GM19025 (cell line): ENCODE results near the gene PAQR4.
"Not testable (repeated sequence)": the region's sequence is repeated elsewhere in the genome, so short reads cannot be mapped to it uniquely, and the experiment has no call there.

Experiments
- ATAC-seq: cut with Tn5 transposase; IDR thresholded peaks from one replicate; pipeline ENCODE4 v1.9.1; 2021; ENCODE audit warnings: mild to moderate bottlenecking, low read depth, moderate library complexity; ENCODE audit not compliant: unreplicated experiment

The PAQR4 gene

GRCh38 chr16:2968738-2969544 is at the start of gene PAQR4:
Gene PAQR4 (plus strand): TSS chr16:2969348. CDS start chr16:2969675, 327 bp downstream.
- peak; percentile 77 for ATAC-seq

DNA sequence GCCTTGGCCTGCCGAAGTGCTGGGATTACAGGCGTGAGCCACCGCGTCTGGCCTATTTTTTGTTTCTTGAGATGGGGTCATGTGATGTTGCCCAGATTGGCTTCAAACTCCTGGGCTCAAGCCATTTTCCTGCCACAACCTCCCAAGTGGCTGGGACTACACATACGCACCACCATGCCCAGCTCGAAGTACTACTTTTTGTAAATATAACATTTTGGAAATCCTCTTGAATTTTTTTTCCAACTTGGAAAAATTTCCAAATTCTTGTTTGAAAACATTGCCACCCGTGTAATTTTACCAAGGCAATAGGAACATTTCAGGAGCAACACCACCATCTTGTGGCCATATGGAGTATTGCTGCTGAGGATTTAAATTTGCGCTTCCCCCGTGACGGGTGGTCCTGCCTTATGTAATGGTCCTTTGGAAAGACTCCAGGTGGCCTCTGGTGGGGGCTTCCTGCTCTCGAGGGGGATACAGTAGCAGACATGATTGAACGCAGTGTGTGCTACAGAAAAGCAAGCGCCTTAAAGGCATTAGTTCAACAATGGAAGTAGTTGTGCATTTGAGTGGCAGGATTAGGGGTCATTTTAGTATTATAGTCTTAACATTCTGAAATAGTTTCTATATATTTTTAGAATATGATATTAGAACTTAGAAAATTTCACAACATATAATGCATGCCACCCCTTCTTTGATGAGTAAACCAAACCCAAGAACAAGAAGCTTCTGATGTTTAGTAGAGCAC is 49.5 kb upstream of the PAQR4 start:
- no peak for ATAC-seq

- ATAC-seq: no peak
These were observed 45.7 kb upstream of the PAQR4 start for GRCh38 chr16:2923481-2923880.

GRCh38 chr16:2924901-2925755 is 44.0 kb upstream of the PAQR4 start:
- no peak for ATAC-seq

GRCh38 chr16:2925951-2926649 is 43.0 kb upstream of the PAQR4 start:
- ATAC-seq: no peak

DNA sequence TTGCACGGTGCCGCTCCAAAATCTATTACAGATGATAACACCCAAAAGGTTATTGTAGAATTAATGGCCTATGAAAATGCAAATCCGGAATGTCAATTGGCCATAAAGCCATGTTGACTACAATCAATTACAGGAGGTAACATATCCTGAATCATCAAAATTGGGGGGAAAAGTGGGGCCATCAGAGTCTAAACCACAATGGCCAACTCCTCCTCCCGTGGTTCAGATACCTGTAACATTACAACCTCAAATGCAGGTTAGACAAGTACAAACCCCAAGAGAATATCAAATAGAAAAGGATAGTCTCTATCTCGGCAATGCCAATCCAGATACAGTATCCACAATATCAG is 42.5 kb upstream of the PAQR4 start:
- no peak for ATAC-seq

- no peak for ATAC-seq
These were observed 42.0 kb upstream of the PAQR4 start for GRCh38 chr16:2927010-2927646.

DNA sequence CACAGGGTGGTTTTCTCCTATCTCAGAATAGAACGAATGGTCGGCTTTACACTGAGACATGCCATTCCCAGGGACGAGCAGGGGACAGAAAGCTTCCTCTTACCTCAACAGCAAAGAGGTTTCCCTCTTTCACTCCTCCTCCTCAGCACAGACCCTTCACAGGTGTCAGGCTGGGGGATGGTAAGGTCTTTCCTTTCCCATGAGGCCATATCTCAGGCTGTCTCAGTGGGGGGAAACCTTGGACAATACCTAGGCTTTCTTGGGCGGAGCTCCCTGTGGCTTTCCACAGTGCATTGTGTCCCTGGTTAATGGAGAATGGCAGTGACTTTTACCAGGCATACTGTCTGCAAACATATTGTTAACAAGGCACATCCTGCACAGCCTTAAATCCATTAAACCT is 41.0 kb upstream of the PAQR4 start:
- not testable (repeated sequence) for ATAC-seq

DNA sequence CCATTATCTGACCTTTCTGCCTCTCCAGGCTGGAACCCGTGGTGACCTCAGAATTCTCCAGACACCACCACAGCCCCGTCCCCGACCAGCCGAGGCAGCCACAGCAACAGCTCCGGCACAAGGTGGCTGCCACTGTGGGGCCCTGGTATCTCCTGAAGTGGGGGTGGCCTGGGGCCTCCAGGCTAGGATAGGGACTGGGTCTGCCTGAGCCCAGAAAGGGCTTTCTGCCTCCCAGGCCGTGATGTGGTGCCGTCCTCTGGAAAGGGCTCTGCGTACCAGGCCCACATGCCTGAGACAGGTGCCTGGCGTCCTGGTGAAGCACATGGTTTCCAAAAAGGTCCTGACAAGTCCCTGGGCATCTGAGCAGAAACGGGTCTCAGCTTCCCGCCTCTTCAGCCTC is 40.4 kb upstream of the PAQR4 start:
- ATAC-seq: no peak

- ATAC-seq: no peak
These were observed 39.5 kb upstream of the PAQR4 start for GRCh38 chr16:2929693-2930092.

- ATAC-seq: no peak
These were observed 38.9 kb upstream of the PAQR4 start for GRCh38 chr16:2930236-2930635.

GRCh38 chr16:2931231-2931914 is 37.8 kb upstream of the PAQR4 start:
- ATAC-seq: not testable (repeated sequence)

GRCh38 chr16:2933136-2933535 is 36.0 kb upstream of the PAQR4 start:
- ATAC-seq: no peak

GRCh38 chr16:2933701-2934100 is 35.4 kb upstream of the PAQR4 start:
- no peak for ATAC-seq

GRCh38 chr16:2934450-2934849 is 34.7 kb upstream of the PAQR4 start:
- ATAC-seq: no peak

DNA sequence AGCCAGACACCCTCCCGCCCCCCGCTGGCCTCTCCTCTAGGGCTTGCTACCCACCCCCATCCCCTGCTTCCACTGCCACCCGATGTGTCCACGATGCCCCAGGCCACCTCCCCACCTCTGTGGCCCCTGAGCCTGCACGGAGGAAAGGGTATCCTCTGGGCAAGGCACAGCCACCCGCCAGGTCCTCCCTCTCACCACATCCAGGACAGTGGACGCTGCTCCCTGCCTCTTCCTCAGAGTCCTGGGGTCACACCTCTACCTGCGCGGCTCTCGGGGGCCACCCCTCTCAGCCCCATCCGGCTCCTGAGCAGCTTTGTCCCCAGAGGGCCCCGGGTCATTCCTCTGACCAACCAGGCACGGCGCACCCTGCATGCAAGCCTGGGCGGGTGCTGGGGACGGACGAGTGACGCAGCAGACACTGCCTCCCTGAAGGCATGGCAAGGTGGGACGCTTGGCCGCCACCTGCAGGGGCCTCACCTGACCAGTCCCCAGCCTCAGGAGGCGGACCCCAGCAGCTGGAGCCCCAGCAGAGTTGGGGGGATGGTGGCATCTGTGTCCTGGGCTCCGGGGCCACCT is 32.6 kb upstream of the PAQR4 start:
- ATAC-seq: no peak

DNA sequence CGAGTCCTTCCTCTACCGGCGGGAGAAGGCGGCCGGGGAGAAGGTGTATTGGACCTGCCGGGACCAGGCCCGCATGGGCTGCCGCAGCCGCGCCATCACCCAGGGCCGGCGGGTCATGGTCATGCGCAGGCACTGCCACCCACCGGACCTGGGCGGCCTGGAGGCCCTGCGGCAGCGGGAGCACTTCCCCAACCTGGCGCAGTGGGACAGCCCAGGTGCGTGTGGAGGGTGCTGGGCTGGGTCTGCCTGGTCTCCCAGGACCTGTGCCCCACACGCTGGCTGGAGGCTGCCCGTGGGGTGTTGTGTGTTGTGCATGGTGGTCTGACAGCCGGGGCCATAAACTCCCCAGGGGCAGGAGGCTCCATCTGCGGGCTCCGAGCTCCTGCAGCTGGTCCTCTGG is 32.0 kb upstream of the PAQR4 start:
- ATAC-seq: no peak

DNA sequence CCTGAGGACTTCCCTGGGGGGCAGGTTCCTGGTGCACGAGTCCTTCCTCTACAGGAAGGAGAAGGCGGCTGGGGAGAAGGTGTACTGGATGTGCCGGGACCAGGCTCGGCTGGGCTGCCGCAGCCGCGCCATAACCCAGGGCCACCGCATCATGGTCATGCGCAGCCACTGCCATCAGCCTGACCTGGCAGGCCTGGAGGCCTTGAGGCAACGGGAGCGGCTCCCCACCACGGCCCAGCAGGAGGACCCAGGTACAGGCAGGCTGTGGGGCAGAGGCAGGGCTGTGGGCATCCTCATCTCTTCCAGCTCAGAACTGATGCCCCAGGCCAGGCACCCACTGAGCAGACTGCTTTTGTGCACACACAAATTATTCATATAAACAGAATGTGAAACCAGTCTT is 30.9 kb upstream of the PAQR4 start:
- ATAC-seq: no peak

DNA sequence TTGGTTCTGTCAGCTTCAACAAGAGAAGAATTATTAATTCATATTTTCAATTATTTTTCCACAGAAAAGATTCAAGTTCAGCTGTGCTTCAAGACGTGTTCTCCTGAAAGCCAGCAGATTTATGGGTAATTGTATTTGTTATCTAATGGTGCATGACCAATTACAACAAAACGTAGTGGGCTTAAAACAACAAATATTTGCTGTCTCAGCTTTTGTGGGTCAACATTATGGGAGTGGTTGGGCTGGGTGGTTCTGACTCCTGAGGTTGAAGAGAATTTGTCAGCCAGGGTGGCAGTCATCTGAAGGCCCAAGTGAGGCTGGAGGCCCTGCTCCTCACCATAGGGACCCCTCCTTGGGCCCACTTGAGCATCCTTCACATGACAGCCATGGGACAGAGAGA is 29.2 kb upstream of the PAQR4 start:
- no peak for ATAC-seq
